ENCODE results near the gene PLBD1. TPM values are rescaled to one million over a fixed set of nuclear protein-coding genes. Genes with fewer than 3 reads are reported as not detected.

The PLBD1 gene
- total and polyA plus RNA-seq, 8 donors, result 0.87 to 38.2 (median 8.3) TPM; not detected in 2

GRCh38 chr12:14577344-14577743 is 9.7 kb upstream of the PLBD1 start:
- no peak for DNase-seq
- WGBS, 5 donors, result 78 to 91% (median 83%) methylated on average over 1 of the region's 1 CpG
- Histone ChIP-seq H3K27me3 (no peaks in the 10 kb centered on the region), H3K4me1 (peaks cover 0 to 5% (median 0%) of the 10 kb centered on the region in 4 donors), H3K27ac (no peak overlapping the region), H3K36me3 (no peaks in the 10 kb centered on the region), H3K9me3 (no peaks in the 10 kb centered on the region), H3K4me3 (no peak overlapping the region)
- TF ChIP-seq CTCF (IDR thresholded peaks at IDR 0.05), result no peak
- TF ChIP-seq POLR2A (IDR thresholded peaks at IDR 0.05), result no peak
- TF ChIP-seq POLR2AphosphoS5 (IDR thresholded peaks at IDR 0.05), result no peak
- no peak for TF ChIP-seq EP300 (IDR thresholded peaks at IDR 0.05)
- intact Hi-C loops (cut with DNase I; ENCODE audit: low total_unique reads), result no loop called here

DNA sequence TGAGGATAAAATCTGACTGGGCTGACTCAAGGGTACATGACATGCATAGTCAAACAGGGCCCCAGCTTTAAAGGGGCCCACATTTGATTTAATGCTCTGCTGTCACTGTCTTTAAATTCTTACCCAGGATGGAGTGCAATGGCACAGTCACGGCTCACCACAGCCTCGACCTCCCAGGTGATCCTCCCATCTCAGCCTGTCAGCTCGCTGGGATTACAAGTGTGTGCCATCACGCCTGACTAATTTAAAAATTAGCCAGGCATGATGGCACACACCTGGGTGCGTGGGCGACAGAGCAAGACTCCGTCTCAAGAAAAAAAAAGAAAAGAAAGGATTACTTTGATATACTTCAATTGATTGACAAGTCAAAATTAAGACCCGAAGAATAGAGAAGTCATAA is 9.2 kb upstream of the PLBD1 start:
- no peak for DNase-seq
- Histone ChIP-seq H3K36me3 (no peaks in the 10 kb centered on the region), H3K27ac (no peak overlapping the region), H3K9me3 (no peaks in the 10 kb centered on the region), H3K27me3 (no peaks in the 10 kb centered on the region), H3K4me1 (peaks cover 0 to 5% (median 0%) of the 10 kb centered on the region in 4 donors), H3K4me3 (no peak overlapping the region)
- intact Hi-C loops (cut with DNase I; ENCODE audit: low total_unique reads), result no loop called here
- TF ChIP-seq CTCF (IDR thresholded peaks at IDR 0.05) (no peak), EP300 (IDR thresholded peaks at IDR 0.05) (no peak), POLR2AphosphoS5 (IDR thresholded peaks at IDR 0.05) (no peak), POLR2A (IDR thresholded peaks at IDR 0.05) (no peak)
- 76 to 79% (median 79%) methylated on average over 8 of the region's 8 CpGs for WGBS, 5 donors

DNA sequence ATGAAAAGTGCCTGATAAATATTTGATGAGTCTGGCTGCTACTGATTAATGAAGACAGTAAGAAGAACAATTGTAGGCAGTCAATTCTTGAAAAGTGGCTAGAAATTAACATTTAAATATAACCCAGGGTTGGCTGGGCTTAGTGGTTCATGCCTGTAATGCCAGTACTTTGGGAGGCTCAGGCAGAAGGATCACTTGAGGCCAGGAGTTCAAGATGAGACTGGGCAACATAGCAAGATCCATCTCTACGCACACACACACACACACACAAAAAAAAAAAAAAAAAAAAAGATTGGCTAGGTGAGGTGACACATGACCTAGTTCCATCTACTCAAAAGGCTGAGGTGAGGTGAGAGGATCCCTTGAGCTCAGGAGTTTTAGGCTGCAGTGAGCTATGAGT is 7.9 kb upstream of the PLBD1 start:
- TF ChIP-seq POLR2AphosphoS5 (IDR thresholded peaks at IDR 0.05), result no peak
- no peak for TF ChIP-seq EP300 (IDR thresholded peaks at IDR 0.05)
- no peak for TF ChIP-seq POLR2A (IDR thresholded peaks at IDR 0.05)
- no peak for TF ChIP-seq CTCF (IDR thresholded peaks at IDR 0.05)
- Histone ChIP-seq H3K27me3 (no peaks in the 10 kb centered on the region), H3K27ac (no peak overlapping the region), H3K36me3 (no peaks in the 10 kb centered on the region), H3K9me3 (no peaks in the 10 kb centered on the region), H3K4me1 (peaks cover 0 to 5% (median 0%) of the 10 kb centered on the region in 4 donors), H3K4me3 (no peak overlapping the region)
- intact Hi-C loops (cut with DNase I; ENCODE audit: low total_unique reads), result no loop called here
- no peak for DNase-seq
- 82 to 100% (median 93%) methylated on average over 1 of the region's 1 CpG for WGBS, 5 donors

GRCh38 chr12:14573118-14573517 is 5.4 kb upstream of the PLBD1 start:
- Histone ChIP-seq H3K9me3 (no peaks in the 10 kb centered on the region), H3K4me1 (peaks cover 0 to 14% (median 1%) of the 10 kb centered on the region in 4 donors), H3K4me3 (no peak overlapping the region), H3K36me3 (no peaks in the 10 kb centered on the region), H3K27me3 (no peaks in the 10 kb centered on the region), H3K27ac (no peak overlapping the region)
- no peak for DNase-seq
- TF ChIP-seq POLR2AphosphoS5 (IDR thresholded peaks at IDR 0.05), result no peak
- no peak for TF ChIP-seq EP300 (IDR thresholded peaks at IDR 0.05)
- no peak for TF ChIP-seq CTCF (IDR thresholded peaks at IDR 0.05)
- intact Hi-C loops (cut with DNase I; ENCODE audit: low total_unique reads), result no loop called here
- 87 to 91% (median 89%) methylated on average over 5 of the region's 5 CpGs for WGBS, 5 donors
